ENCODE measurements around the gene PLRG1. TPM values are rescaled to one million over a fixed set of nuclear protein-coding genes. Genes with fewer than 3 reads are reported as not detected.

Gene PLRG1
- polyA plus RNA-seq, 1 donor from 2014 or later: 133 TPM

GRCh38 chr4:154495867-154496266 is 54.3 kb downstream of the PLRG1 start:
- Histone ChIP-seq H3K79me2 (replicated peaks; ENCODE audit: insufficient read depth, low read length) (no peaks in the 10 kb centered on the region), H3K9me2 (ENCODE audit: insufficient read depth, low read length) (no peaks in the 10 kb centered on the region), H3K27me3 (ENCODE audit: insufficient read depth, low read depth, low read length) (peaks cover 22% of the 10 kb centered on the region), H3K4me3 (ENCODE audit: low read length) (no peak overlapping the region), H3K9ac (ENCODE audit: low read length) (no peak overlapping the region), H2AFZ (ENCODE audit: low read depth, low read length) (no peak overlapping the region), H4K20me1 (ENCODE audit: insufficient read depth) (no peaks in the 10 kb centered on the region), H3F3A (ENCODE audit: insufficient read depth, low read length, poor library complexity, severe bottlenecking) (no peaks in the 10 kb centered on the region), H3K4me2 (ENCODE audit: low read length) (no peak overlapping the region), H3K36me3 (ENCODE audit: insufficient read depth, low read length) (no peaks in the 10 kb centered on the region), H3K27ac (ENCODE audit: low read length) (no peak overlapping the region), H3K9me3 (ENCODE audit: low read length) (no peaks in the 10 kb centered on the region)
- no peak for TF ChIP-seq EP300 (conservative IDR thresholded peaks at IDR 0.05; ENCODE audit: poor library complexity, severe bottlenecking)
- TF ChIP-seq TAF1 (IDR thresholded peaks at IDR 0.05; ENCODE audit: low read depth): no peak
- TF ChIP-seq REST (IDR thresholded peaks at IDR 0.05; ENCODE audit: borderline replicate concordance): no peak
- TF ChIP-seq EZH2 (IDR thresholded peaks at IDR 0.05; ENCODE audit: borderline replicate concordance, insufficient read depth, low read length, poor library complexity, severe bottlenecking): no peak

GRCh38 chr4:154492288-154492687 is 57.9 kb downstream of the PLRG1 start:
- Histone ChIP-seq H3K9me2 (ENCODE audit: insufficient read depth, low read length) (no peaks in the 10 kb centered on the region), H3K36me3 (ENCODE audit: insufficient read depth, low read length) (no peaks in the 10 kb centered on the region), H2AFZ (ENCODE audit: low read depth, low read length) (peak overlapping the region; percentile 89), H3K79me2 (replicated peaks; ENCODE audit: insufficient read depth, low read length) (no peaks in the 10 kb centered on the region), H4K20me1 (ENCODE audit: insufficient read depth) (no peaks in the 10 kb centered on the region), H3K27me3 (ENCODE audit: insufficient read depth, low read depth, low read length) (peaks cover 40% of the 10 kb centered on the region), H3K4me2 (ENCODE audit: low read length) (peak overlapping the region; percentile 58), H3K27ac (ENCODE audit: low read length) (no peak overlapping the region), H3K4me3 (ENCODE audit: low read length) (peak overlapping the region; percentile 85), H3K9me3 (ENCODE audit: low read length) (no peaks in the 10 kb centered on the region), H3K9ac (ENCODE audit: low read length) (peak overlapping the region; percentile 59), H3F3A (ENCODE audit: insufficient read depth, low read length, poor library complexity, severe bottlenecking) (no peaks in the 10 kb centered on the region)
- TF ChIP-seq EP300 (conservative IDR thresholded peaks at IDR 0.05; ENCODE audit: poor library complexity, severe bottlenecking) (no peak), RAD21 (conservative IDR thresholded peaks at IDR 0.05) (no peak), POLR2AphosphoS5 (IDR thresholded peaks at IDR 0.05) (no peak), EZH2 (IDR thresholded peaks at IDR 0.05; ENCODE audit: borderline replicate concordance, insufficient read depth, low read length, poor library complexity, severe bottlenecking) (no peak), REST (IDR thresholded peaks at IDR 0.05; ENCODE audit: borderline replicate concordance) (no peak), TAF1 (IDR thresholded peaks at IDR 0.05; ENCODE audit: low read depth) (no peak), SMC3 (conservative IDR thresholded peaks at IDR 0.05; ENCODE audit: poor library complexity) (no peak), CTCF (IDR thresholded peaks at IDR 0.05; ENCODE audit: poor library complexity, severe bottlenecking) (no peak)

Measured in neural cell (in vitro differentiated cells).